ENCODE data around the gene SYMPK.
A peak's percentile ranks its signal among the peaks of the same experiment; 100 is the strongest.

- TF ChIP-seq POLR2AphosphoS5 (IDR thresholded peaks at IDR 0.05; ENCODE audit: low read depth, low read length) (peak; percentile 71), POLR2A (IDR thresholded peaks at IDR 0.05; ENCODE audit: low read depth, low read length) (peak; percentile 87)
These were observed at the start of gene SYMPK for GRCh38 chr19:45862564-45863334.

Data from GM12892 (cell line).